ENCODE measurements around the gene MEX3A. TPM values are rescaled to one million over a fixed set of nuclear protein-coding genes. Genes with fewer than 3 reads are reported as not detected.

The MEX3A gene
- total RNA-seq, 1 donor from 2014 or later, result 32.2 TPM

DNA sequence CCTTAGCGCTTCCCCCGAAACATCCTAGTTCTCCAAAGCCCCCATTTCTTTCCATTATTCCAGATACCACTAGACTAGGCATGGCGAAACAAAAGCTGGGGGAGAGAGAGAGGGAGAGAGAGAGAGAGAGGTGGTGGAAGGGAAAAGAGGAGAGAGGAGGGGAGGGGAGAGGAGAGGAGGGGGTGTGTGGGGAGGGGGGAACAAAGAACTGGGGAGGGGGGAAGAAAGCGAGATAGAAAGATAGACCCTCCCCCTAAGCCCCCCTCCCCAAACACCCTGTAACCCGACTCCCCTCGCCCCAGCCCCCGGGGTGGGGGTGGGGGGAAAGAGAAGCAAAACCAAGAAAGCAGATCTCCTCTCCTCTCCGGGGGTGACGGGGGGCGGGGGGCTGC, 352 bp downstream of the MEX3A start:
- H3K27me3 ChIP-seq, result no peaks in the 10 kb centered on the region
- H3K79me2 ChIP-seq (ENCODE audit: low read depth), result peaks cover 93% of the 10 kb centered on the region
- H3K36me3 ChIP-seq, result no peaks in the 10 kb centered on the region

DNA sequence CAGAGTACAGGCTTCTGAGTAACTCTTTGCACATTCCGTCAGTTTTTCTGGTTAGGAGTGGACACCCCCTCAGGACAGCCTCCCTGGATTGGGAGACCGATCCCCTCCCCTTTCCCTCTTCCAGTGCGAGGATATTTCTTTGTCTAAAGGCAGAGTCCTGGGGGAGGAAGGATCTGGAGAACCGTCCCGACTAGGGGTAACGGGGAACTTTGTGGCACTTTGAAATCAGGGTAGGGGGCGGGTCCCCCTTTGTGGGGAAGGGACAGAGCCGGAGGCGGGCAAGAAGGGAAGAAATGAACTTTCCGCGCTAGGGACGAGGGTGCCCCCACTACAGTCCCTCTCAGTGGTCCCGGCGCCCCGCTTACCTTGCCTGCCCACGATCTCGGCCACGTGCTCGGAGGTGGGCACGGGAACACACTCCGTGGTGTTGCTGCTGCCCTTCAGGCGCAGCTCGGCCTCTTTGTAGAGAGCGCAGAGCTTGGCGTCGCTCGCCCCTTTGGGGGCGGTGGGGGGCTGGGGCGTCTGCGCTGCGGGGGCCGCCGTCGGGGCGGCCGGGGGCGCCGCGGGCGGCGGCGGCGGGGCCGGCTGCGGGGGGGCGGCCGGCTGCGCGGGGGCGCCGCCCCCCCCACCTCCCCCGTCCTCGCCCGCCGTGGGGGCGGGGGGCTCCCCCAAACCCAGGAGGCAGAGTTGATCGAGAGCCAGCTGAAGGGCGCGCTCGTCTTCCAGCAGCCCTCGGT, 917 bp downstream of the MEX3A start:
- Mint-ChIP-seq H3K4me1 (peaks cover 67% of the 10 kb centered on the region), H3K27ac (peak overlapping the region; percentile 99), H3K36me3 (peaks cover 19% of the 10 kb centered on the region), H3K4me3 (peak overlapping the region; percentile 99), H3K9me3 (no peaks in the 10 kb centered on the region), H3K27me3 (ENCODE audit: insufficient read depth, low read depth) (peaks cover 9% of the 10 kb centered on the region)
- Histone ChIP-seq H3K27ac (peak overlapping the region; percentile 99), H3K27me3 (no peaks in the 10 kb centered on the region), H3K9me3 (ENCODE audit: low read depth) (no peaks in the 10 kb centered on the region), H3K4me3 (peak overlapping the region; percentile 99), H3K9ac (peak overlapping the region; percentile 94), H3F3A (ENCODE audit: low read depth) (peaks cover 94% of the 10 kb centered on the region), H2AFZ (replicated peaks) (no peak overlapping the region), H3K4me1 (peaks cover 61% of the 10 kb centered on the region), H3K36me3 (no peaks in the 10 kb centered on the region), H4K20me1 (ENCODE audit: low read depth) (peaks cover 81% of the 10 kb centered on the region), H3K79me2 (ENCODE audit: low read depth) (peaks cover 93% of the 10 kb centered on the region), H3K4me2 (peak overlapping the region; percentile 99)
- peak; percentile 72 for DNase-seq (ENCODE audit: low spot score)
- TF ChIP-seq, protein P1, sequence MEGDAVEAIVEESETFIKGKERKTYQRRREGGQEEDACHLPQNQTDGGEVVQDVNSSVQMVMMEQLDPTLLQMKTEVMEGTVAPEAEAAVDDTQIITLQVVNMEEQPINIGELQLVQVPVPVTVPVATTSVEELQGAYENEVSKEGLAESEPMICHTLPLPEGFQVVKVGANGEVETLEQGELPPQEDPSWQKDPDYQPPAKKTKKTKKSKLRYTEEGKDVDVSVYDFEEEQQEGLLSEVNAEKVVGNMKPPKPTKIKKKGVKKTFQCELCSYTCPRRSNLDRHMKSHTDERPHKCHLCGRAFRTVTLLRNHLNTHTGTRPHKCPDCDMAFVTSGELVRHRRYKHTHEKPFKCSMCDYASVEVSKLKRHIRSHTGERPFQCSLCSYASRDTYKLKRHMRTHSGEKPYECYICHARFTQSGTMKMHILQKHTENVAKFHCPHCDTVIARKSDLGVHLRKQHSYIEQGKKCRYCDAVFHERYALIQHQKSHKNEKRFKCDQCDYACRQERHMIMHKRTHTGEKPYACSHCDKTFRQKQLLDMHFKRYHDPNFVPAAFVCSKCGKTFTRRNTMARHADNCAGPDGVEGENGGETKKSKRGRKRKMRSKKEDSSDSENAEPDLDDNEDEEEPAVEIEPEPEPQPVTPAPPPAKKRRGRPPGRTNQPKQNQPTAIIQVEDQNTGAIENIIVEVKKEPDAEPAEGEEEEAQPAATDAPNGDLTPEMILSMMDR (IDR thresholded peaks at IDR 0.05), result no peak
- TF ChIP-seq EZH2 (IDR thresholded peaks at IDR 0.05) (no peak), EZH2phosphoT487 (IDR thresholded peaks at IDR 0.05) (no peak)

More for the DNA sequence above, 352 bp downstream of the MEX3A start:
- H3K4me1 Mint-ChIP-seq, result peaks cover 69% of the 10 kb centered on the region
- Histone ChIP-seq H4K20me1 (ENCODE audit: low read depth) (peaks cover 81% of the 10 kb centered on the region), H3K9ac (peak overlapping the region; percentile 88), H3K4me1 (peaks cover 61% of the 10 kb centered on the region), H3F3A (ENCODE audit: low read depth) (peaks cover 93% of the 10 kb centered on the region), H2AFZ (replicated peaks) (no peak overlapping the region), H3K27ac (peak overlapping the region; percentile 99), H3K9me3 (ENCODE audit: low read depth) (no peaks in the 10 kb centered on the region), H3K4me3 (peak overlapping the region; percentile 99), H3K4me2 (peak overlapping the region; percentile 99)
- no peak for DNase-seq (ENCODE audit: low spot score)
- peak overlapping the region; percentile 97 for H3K27ac Mint-ChIP-seq
- H3K9me3 Mint-ChIP-seq, result no peaks in the 10 kb centered on the region
- TF ChIP-seq EZH2 (IDR thresholded peaks at IDR 0.05) (no peak), EZH2phosphoT487 (IDR thresholded peaks at IDR 0.05) (no peak)
- TF ChIP-seq, protein P1 (IDR thresholded peaks at IDR 0.05), result no peak
- peak overlapping the region; percentile 97 for H3K4me3 Mint-ChIP-seq
- H3K36me3 Mint-ChIP-seq, result peaks cover 20% of the 10 kb centered on the region
- H3K27me3 Mint-ChIP-seq (ENCODE audit: insufficient read depth, low read depth), result peaks cover 9% of the 10 kb centered on the region

DNA sequence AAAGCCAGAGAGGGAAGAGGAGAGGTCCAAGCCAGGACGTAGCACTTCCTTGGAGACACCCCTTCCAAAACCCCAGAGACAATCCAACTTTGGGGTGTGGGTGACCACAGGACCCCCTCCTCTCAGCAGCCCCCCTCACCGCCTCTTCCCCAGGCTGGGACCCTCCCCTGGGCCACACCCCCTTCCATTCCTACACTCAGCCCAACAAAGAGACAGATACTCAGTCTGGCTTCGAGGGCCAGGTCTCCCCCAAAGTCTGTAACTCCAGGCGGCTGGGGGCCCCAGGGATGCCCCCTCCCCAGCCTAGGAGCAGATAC, 1.4 kb downstream of the MEX3A start:
- Histone ChIP-seq H3K9me3 (ENCODE audit: low read depth) (no peaks in the 10 kb centered on the region), H3K9ac (peak overlapping the region; percentile 94), H3K4me1 (peaks cover 61% of the 10 kb centered on the region), H3F3A (ENCODE audit: low read depth) (peaks cover 94% of the 10 kb centered on the region), H3K4me2 (peak overlapping the region; percentile 97), H2AFZ (replicated peaks) (no peak overlapping the region), H3K27ac (peak overlapping the region; percentile 99), H3K79me2 (ENCODE audit: low read depth) (peaks cover 93% of the 10 kb centered on the region), H3K27me3 (no peaks in the 10 kb centered on the region), H3K36me3 (no peaks in the 10 kb centered on the region), H3K4me3 (peak overlapping the region; percentile 99), H4K20me1 (ENCODE audit: low read depth) (peaks cover 81% of the 10 kb centered on the region)
- Mint-ChIP-seq H3K4me3 (peak overlapping the region; percentile 99), H3K27me3 (ENCODE audit: insufficient read depth, low read depth) (peaks cover 9% of the 10 kb centered on the region), H3K4me1 (peaks cover 67% of the 10 kb centered on the region), H3K9me3 (no peaks in the 10 kb centered on the region), H3K36me3 (peaks cover 22% of the 10 kb centered on the region), H3K27ac (peak overlapping the region; percentile 99)
- peak; percentile 47 for DNase-seq (ENCODE audit: low spot score)
- TF ChIP-seq EZH2phosphoT487 (IDR thresholded peaks at IDR 0.05), result no peak
- no peak for TF ChIP-seq EZH2 (IDR thresholded peaks at IDR 0.05)
- TF ChIP-seq, protein P1 (IDR thresholded peaks at IDR 0.05), result no peak
